ENCODE measurements around the gene ATP8B3. TPM values are rescaled to one million over a fixed set of nuclear protein-coding genes. Genes with fewer than 3 reads are reported as not detected.

Gene ATP8B3
- total RNA-seq, 1 experiment from 2014 or later, result 9.6 TPM

DNA sequence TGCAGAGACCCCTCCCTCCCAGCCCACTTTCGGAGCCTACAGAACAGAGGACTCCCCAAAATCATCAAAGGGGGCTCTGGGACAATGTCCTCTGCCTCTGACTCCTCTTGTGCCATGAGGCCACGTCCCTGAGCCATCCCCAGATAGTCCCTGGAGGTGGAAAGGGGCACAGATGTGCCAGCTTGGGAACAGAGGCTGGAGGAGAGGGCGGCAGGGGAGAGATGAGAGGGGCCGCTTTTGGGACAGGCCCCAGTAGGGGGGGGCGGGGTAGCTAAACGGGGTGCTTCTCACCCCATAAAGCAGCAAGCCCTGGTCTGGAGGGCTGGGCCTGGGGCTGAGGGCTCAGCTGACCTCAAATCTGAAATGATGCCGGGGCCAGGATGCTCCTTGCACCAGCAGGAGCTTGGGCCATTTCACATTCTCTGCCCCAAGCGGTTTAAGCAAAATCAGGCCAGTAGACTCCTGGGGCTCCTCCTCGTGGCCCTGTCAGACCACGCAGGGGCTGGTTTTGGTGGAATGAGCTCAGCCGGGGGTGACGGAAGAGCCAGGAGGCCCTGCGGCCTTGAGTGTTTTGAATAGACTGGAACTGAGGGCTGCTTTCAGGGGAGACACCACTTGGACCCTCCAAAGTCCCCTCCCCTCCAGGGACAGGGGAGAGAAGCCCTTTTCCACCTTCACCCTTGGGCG lies 31.7 kb downstream of the ATP8B3 start:
- Histone ChIP-seq H2BK20ac (ENCODE audit: low read depth, low read length, poor library complexity, severe bottlenecking) (no peak overlapping the region), H2AFZ (ENCODE audit: low read length) (no peak overlapping the region), H3T11ph (ENCODE audit: low read length) (no peak overlapping the region), H3K9ac (ENCODE audit: extremely low read depth, insufficient read length, low read length) (no peak overlapping the region), H3K4ac (ENCODE audit: low read depth, low read length) (no peak overlapping the region), H3K79me1 (ENCODE audit: insufficient read depth, low read depth, low read length, poor library complexity, severe bottlenecking) (no peaks in the 10 kb centered on the region), H4K5ac (ENCODE audit: insufficient read length, low read depth, low read length) (no peak overlapping the region), H3K27me3 (ENCODE audit: insufficient read depth, low read length) (peaks cover 41% of the 10 kb centered on the region), H3K4me1 (ENCODE audit: insufficient read depth, low read length) (no peaks in the 10 kb centered on the region), H3K27ac (ENCODE audit: insufficient read length, low read depth, low read length) (no peak overlapping the region), H2BK12ac (ENCODE audit: insufficient read length, low read depth, low read length) (no peak overlapping the region), H4K8ac (replicated peaks; ENCODE audit: insufficient read length, low read depth, low read length) (no peak overlapping the region), H3K18ac (ENCODE audit: insufficient read length, low read depth, low read length) (no peak overlapping the region), H2AK5ac (ENCODE audit: insufficient read length, low read length) (no peak overlapping the region), H3K4me2 (ENCODE audit: insufficient read depth, insufficient read length, low read length) (no peak overlapping the region), H4K20me1 (ENCODE audit: control insufficient read depth, insufficient read depth, insufficient read length) (no peaks in the 10 kb centered on the region), H2BK15ac (ENCODE audit: low read depth, low read length) (no peak overlapping the region), H3K56ac (ENCODE audit: insufficient read length, low read depth, low read length) (no peak overlapping the region), H3K79me2 (ENCODE audit: insufficient read depth, low read length) (no peaks in the 10 kb centered on the region), H3K9me3 (ENCODE audit: control insufficient read depth, low read depth, low read length) (no peaks in the 10 kb centered on the region), H3K23ac (ENCODE audit: insufficient read length, low read depth, low read length) (no peak overlapping the region), H2BK120ac (ENCODE audit: low read depth, low read length, poor library complexity, severe bottlenecking) (no peak overlapping the region), H3K14ac (ENCODE audit: insufficient read depth, low read length) (no peak overlapping the region), H4K91ac (ENCODE audit: insufficient read length, low read depth, low read length) (no peak overlapping the region), H3K23me2 (ENCODE audit: insufficient read length, low read depth, low read length, poor library complexity, severe bottlenecking) (no peaks in the 10 kb centered on the region), H2BK5ac (ENCODE audit: insufficient read length, low read length) (no peak overlapping the region)
- TF ChIP-seq, protein P1, sequence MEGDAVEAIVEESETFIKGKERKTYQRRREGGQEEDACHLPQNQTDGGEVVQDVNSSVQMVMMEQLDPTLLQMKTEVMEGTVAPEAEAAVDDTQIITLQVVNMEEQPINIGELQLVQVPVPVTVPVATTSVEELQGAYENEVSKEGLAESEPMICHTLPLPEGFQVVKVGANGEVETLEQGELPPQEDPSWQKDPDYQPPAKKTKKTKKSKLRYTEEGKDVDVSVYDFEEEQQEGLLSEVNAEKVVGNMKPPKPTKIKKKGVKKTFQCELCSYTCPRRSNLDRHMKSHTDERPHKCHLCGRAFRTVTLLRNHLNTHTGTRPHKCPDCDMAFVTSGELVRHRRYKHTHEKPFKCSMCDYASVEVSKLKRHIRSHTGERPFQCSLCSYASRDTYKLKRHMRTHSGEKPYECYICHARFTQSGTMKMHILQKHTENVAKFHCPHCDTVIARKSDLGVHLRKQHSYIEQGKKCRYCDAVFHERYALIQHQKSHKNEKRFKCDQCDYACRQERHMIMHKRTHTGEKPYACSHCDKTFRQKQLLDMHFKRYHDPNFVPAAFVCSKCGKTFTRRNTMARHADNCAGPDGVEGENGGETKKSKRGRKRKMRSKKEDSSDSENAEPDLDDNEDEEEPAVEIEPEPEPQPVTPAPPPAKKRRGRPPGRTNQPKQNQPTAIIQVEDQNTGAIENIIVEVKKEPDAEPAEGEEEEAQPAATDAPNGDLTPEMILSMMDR (conservative IDR thresholded peaks at IDR 0.05), result peak; percentile 28; the same call in 1 of the 3 replicates
- Mint-ChIP-seq H3K4me1 (peaks cover 13 to 22% of the 10 kb centered on the region in 2 experiments), H3K27ac (no peak overlapping the region), H3K27me3 (ENCODE audit: low read depth) (peaks cover 89% of the 10 kb centered on the region), H3K9me3 (peaks cover 22 to 33% of the 10 kb centered on the region in 2 experiments), H3K36me3 (ENCODE audit: insufficient read depth in 1 of 3, low read depth in 3 of 3) (peaks cover 0 to 4% (median 2%) of the 10 kb centered on the region in 3 experiments; a peak in 3 of 7 replicates), H3K4me3 (no peak overlapping the region)
- no CpG with 5 or more reads among the region's 14 CpGs for WGBS (ENCODE audit: extremely low coverage, insufficient read length, low lambda C conversion rate)
- DNase-seq, result no peak

Measured in H9 (cell line).